OCI-LY7 (cell line): ENCODE data around the gene TLR1. TPM values are rescaled to one million over a fixed set of nuclear protein-coding genes. Genes with fewer than 3 reads are reported as not detected.

Experiments
- BruUV-seq: library from RNA; stranded (reverse); fragments of 400-500 nt; replicated peaks from 2 replicates; lab custom pipeline; 2021; lab: Mats Ljungman, UMichigan
- CTCF ChIA-PET: fragments of 300-600 bp; sonication (Branson Sonifier 250); formaldehyde crosslinking; loops from one replicate; lab custom pipeline; 2022; ENCODE audit warnings: antibody characterized with exemption; ENCODE audit not compliant: unreplicated experiment; lab: Charles Lee
- POLR2A ChIA-PET: fragments of 300-600 bp; sonication (Branson Sonifier 250); formaldehyde crosslinking; loops from one replicate; lab custom pipeline; 2022; ENCODE audit warnings: antibody characterized with exemption; lab: Charles Lee
- DNase-seq: peaks from one replicate; pipeline ENCODE4 v3.0.0-alpha.2; 2015; ENCODE audit warnings: low spot score
- H2AFZ ChIP-seq: fragments of 200-600 bp; sonication (generic), shearing (Covaris generic); 2 replicates; pipeline ENCODE4 v1.6.1; 2014; ENCODE audit warnings: mild to moderate bottlenecking, antibody characterized with exemption, low read length, moderate library complexity
- H3K27ac ChIP-seq: fragments of 200-600 bp; sonication (generic); 2 replicates; pipeline ENCODE4 v1.5.1; 2014; ENCODE audit warnings: mixed run types, low read depth, mild to moderate bottlenecking, moderate library complexity, low read length, inconsistent platforms; ENCODE audit not compliant: poor library complexity, severe bottlenecking
- H3K36me3 ChIP-seq: fragments of 200-600 bp; sonication (generic); 2 replicates; pipeline ENCODE4 v1.6.1; 2014; ENCODE audit warnings: mild to moderate bottlenecking, antibody characterized with exemption, low read length, moderate library complexity, mixed read lengths; ENCODE audit not compliant: insufficient read depth
- H3K4me1 ChIP-seq: fragments of 200-600 bp; sonication (generic); 2 replicates; pipeline ENCODE4 v1.5.1; 2014; ENCODE audit warnings: mild to moderate bottlenecking, low read length; ENCODE audit not compliant: insufficient read depth, poor library complexity, severe bottlenecking
- H3K4me2 ChIP-seq: fragments of 200-600 bp; sonication (generic); 2 replicates; pipeline ENCODE4 v1.6.1; 2014; ENCODE audit warnings: mild to moderate bottlenecking, low read length
- H3K4me3 ChIP-seq: fragments of 200-600 bp; sonication (generic); 2 replicates; pipeline ENCODE4 v1.5.1; 2014; ENCODE audit warnings: mild to moderate bottlenecking, low read depth, low read length; ENCODE audit not compliant: poor library complexity, severe bottlenecking
- H3K79me2 ChIP-seq: fragments of 200-600 bp; sonication (generic); 2 replicates; pipeline ENCODE4 v1.6.1; 2016; ENCODE audit warnings: low read depth, mild to moderate bottlenecking, low read length, moderate library complexity, mixed read lengths; ENCODE audit not compliant: insufficient read depth
- H3K9me2 ChIP-seq: fragments of 200-600 bp; sonication (generic); 2 replicates; pipeline ENCODE4 v1.6.1; 2016; ENCODE audit warnings: mild to moderate bottlenecking, low read length, mixed read lengths; ENCODE audit not compliant: insufficient read depth
- H3K9me3 ChIP-seq: fragments of 200-600 bp; sonication (generic); 2 replicates; pipeline ENCODE4 v1.6.1; 2014; ENCODE audit warnings: mild to moderate bottlenecking, mixed run types, low read length, mixed read lengths
- H4K20me1 ChIP-seq: fragments of 200-600 bp; sonication (generic); 2 replicates; pipeline ENCODE4 v1.6.1; 2014; ENCODE audit warnings: mild to moderate bottlenecking, antibody characterized with exemption, low read length, moderate library complexity, mixed read lengths; ENCODE audit not compliant: insufficient read depth
- CTCF ChIP-seq: fragments of 200-600 bp; sonication (generic); conservative IDR thresholded peaks from 2 replicates; pipeline ENCODE4 v1.5.1; 2014; ENCODE audit warnings: mild to moderate bottlenecking, antibody characterized with exemption, low read length, moderate library complexity, mixed read lengths
- EZH2phosphoT487 ChIP-seq: fragments of 200-600 bp; sonication (generic); IDR thresholded peaks from 2 replicates; pipeline ENCODE4 v1.6.1; 2018; ENCODE audit warnings: low read depth, borderline replicate concordance, mild to moderate bottlenecking, mixed run types, antibody characterized with exemption, low read length, moderate library complexity, mixed read lengths
- intact Hi-C: fragments of 100-400 bp; cut with micrococcal nuclease; formaldehyde crosslinking; loops from one replicate; pipeline ENCODE4 v1.10.0; 2022; ENCODE audit not compliant: unreplicated experiment
- total RNA-seq, 2 experiments: library from RNA; depleted of rRNA in 1 of 2; stranded (reverse); fragments of >200 nt in 1 of 2; shearing (Covaris generic) in 1 of 2; gene quantifications; 2 replicates each; pipeline ENCODE4 v1.2.3, GENCODE V29; 2014 to 2022

Gene TLR1
- total RNA-seq, 2 experiments from 2014 or later: 3.3 to 7.4 TPM

- DNase-seq: no peak
- Histone ChIP-seq H4K20me1 (no peaks in the 10 kb centered on the region), H3K27ac (no peak overlapping the region), H3K36me3 (peaks cover 44% of the 10 kb centered on the region), H3K79me2 (peaks cover 5% of the 10 kb centered on the region; the same call in 1 of the 2 replicates), H3K9me3 (peaks cover 34% of the 10 kb centered on the region), H3K4me3 (no peak overlapping the region), H3K9me2 (no peaks in the 10 kb centered on the region), H3K4me2 (no peak overlapping the region), H2AFZ (no peak overlapping the region), H3K4me1 (peaks cover 55% of the 10 kb centered on the region)
- ChIA-PET POLR2A (interaction anchor here (0.8 to 11.2 kb wide), 4 partner anchors 8 to 91 kb away, joined by 4 to 348 read pairs (median 6); partner anchors contain the start of gene TLR10), CTCF (interaction anchor here (9.8 kb wide), 1 partner anchor 17 kb away, joined by 145 read pairs; the partner anchor contains the start of gene TLR10)
- TF ChIP-seq CTCF (no peak), EZH2phosphoT487 (no peak)
- no TSS peak for BruUV-seq
- intact Hi-C loops: loop anchor here (10.0 kb wide), 2 partner anchors 689 to 781 kb away; partner anchors contain the start of genes LIAS and RPL9
These were observed 39.2 kb downstream of the TLR1 start for GRCh38 chr4:38765382-38765781.

- no peak for DNase-seq
- peak overlapping the region; percentile 17; the same call in 1 of the 2 replicates for H3K4me2 ChIP-seq
- no peak overlapping the region for H3K4me3 ChIP-seq
- H3K9me2 ChIP-seq: no peaks in the 10 kb centered on the region
- H3K36me3 ChIP-seq: peaks cover 44% of the 10 kb centered on the region
- POLR2A ChIA-PET: interaction anchor here (0.6 to 11.2 kb wide), 7 partner anchors 9 to 103 kb away, joined by 3 to 348 read pairs (median 4); partner anchors contain the start of genes TLR1 and TLR10
- H3K9me3 ChIP-seq: peaks cover 34% of the 10 kb centered on the region
- H3K79me2 ChIP-seq: peaks cover 10% of the 10 kb centered on the region; the same call in 1 of the 2 replicates
- no TSS peak for BruUV-seq
- peaks cover 61% of the 10 kb centered on the region for H3K4me1 ChIP-seq
- H2AFZ ChIP-seq: no peak overlapping the region
- intact Hi-C loops: loop anchor here (5.0 to 10.0 kb wide), 4 partner anchors 268 to 779 kb away; partner anchors contain the start of genes LIAS, RPL9 and TMEM156
- H3K27ac ChIP-seq: peak overlapping the region; percentile 99
- CTCF ChIA-PET: interaction anchor here (0.7 to 9.8 kb wide), 2 partner anchors 18 to 465 kb away, joined by 3 to 145 read pairs; partner anchors contain the start of gene TLR10
- no peaks in the 10 kb centered on the region for H4K20me1 ChIP-seq
- TF ChIP-seq EZH2phosphoT487 (no peak), CTCF (no peak)
These were observed 40.3 kb downstream of the TLR1 start for GRCh38 chr4:38764277-38764676.
